ENCODE measurements around the gene BRCA2. TPM values are rescaled to one million over a fixed set of nuclear protein-coding genes. Genes with fewer than 3 reads are reported as not detected.
A peak's percentile ranks its signal among the peaks of the same experiment; 100 is the strongest.

BRCA2 gene
- total and polyA plus RNA-seq, 2 experiments from 2014 or later, result 28.6 to 38.7 TPM

DNA sequence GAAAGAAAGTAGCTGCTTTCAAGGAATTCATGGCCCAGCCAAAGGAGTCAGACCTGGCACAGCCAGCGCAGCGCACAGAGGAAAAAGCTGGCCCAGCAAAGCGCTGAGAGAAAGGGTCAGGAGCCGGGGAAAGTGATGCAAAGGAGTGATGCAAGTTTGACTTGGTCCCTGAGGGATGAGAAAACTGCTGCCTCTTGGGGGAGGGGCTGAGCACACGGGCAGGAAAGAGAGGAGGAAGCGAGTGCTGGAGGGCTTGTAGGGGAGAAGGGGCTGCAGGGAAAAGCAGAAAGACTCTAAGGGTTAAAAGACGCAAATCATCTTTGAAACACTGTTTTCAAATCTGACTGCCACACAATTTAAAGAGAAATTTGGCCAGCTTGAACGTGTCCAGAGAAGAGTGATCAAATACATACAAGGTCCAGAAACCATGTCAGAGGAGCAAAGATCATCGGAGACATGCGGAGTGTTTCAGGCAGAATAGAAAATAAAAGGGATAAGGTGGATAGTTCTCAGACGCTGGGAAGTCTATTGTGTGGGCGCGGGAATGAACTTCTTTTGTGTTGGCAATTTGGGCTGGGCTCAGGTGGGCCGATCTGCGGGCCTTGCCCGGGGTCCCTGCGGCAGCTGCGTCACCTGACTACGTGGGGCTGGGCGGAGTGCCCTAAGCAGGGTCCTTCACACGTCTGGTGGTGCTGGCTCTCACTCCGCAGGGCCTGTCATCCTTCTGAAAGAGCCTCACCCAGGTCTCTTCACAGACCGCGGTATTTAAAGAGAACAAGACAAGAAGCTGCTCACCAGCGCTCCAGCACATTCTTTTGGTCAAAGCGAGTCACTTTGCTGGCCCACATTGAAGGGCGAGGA lies 94.5 kb downstream of the BRCA2 start (continued):
- peak; percentile 70 for TF ChIP-seq CREB1 (CRISPR knock-in tag; IDR thresholded peaks at IDR 0.05; ENCODE audit: low read depth)
- TF ChIP-seq ZNF114 (CRISPR knock-in tag; IDR thresholded peaks at IDR 0.05), result no peak
- TF ChIP-seq, protein P1, sequence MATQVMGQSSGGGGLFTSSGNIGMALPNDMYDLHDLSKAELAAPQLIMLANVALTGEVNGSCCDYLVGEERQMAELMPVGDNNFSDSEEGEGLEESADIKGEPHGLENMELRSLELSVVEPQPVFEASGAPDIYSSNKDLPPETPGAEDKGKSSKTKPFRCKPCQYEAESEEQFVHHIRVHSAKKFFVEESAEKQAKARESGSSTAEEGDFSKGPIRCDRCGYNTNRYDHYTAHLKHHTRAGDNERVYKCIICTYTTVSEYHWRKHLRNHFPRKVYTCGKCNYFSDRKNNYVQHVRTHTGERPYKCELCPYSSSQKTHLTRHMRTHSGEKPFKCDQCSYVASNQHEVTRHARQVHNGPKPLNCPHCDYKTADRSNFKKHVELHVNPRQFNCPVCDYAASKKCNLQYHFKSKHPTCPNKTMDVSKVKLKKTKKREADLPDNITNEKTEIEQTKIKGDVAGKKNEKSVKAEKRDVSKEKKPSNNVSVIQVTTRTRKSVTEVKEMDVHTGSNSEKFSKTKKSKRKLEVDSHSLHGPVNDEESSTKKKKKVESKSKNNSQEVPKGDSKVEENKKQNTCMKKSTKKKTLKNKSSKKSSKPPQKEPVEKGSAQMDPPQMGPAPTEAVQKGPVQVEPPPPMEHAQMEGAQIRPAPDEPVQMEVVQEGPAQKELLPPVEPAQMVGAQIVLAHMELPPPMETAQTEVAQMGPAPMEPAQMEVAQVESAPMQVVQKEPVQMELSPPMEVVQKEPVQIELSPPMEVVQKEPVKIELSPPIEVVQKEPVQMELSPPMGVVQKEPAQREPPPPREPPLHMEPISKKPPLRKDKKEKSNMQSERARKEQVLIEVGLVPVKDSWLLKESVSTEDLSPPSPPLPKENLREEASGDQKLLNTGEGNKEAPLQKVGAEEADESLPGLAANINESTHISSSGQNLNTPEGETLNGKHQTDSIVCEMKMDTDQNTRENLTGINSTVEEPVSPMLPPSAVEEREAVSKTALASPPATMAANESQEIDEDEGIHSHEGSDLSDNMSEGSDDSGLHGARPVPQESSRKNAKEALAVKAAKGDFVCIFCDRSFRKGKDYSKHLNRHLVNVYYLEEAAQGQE (IDR thresholded peaks at IDR 0.05; ENCODE audit: unreplicated experiment), result no peak

DNA sequence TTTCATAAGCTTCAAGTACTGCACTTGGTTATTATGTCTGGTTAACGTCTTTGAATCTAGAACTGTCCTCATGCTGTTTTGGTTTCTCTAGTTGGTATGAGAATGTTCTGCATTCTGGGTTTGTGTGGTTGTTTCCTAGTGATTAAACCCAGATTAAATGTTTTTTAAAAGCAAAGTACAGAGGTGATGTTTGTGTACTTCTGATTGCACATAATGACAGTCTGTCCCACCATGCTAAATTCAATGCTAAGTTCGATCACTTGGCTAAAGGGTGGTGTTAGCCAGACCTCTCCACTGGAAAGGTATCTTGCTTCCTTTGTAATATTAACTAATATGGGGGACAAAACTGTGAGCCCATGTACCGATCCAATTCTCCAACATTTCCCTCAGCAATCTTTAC lies 98.0 kb downstream of the BRCA2 start:
- no peaks in the 10 kb centered on the region for H4K20me1 ChIP-seq (replicated peaks; ENCODE audit: insufficient read depth)
- H3K4me3 Mint-ChIP-seq, result no peak overlapping the region
- 0 out of 2 replicates have a peak, but pooled peaks cover 4% of the 10 kb centered on the region for H3K9me2 ChIP-seq (ENCODE audit: insufficient read depth)
- H2AFZ ChIP-seq, result no peak overlapping the region
- H3K79me2 ChIP-seq (replicated peaks; ENCODE audit: insufficient read depth), result no peaks in the 10 kb centered on the region
- ATAC-seq, result no peak
- H3K9me3 Mint-ChIP-seq, result peaks cover 11% of the 10 kb centered on the region
- no peak for DNase-seq (ENCODE audit: low spot score)
- H3K27me3 ChIP-seq (ENCODE audit: insufficient read depth), result peaks cover 5% of the 10 kb centered on the region; the same call in 1 of the 2 replicates
- no peaks in the 10 kb centered on the region for H3K36me3 ChIP-seq (ENCODE audit: insufficient read depth)
- H3K27ac ChIP-seq (ENCODE audit: low read depth), result no peak overlapping the region
- H3K27ac Mint-ChIP-seq, result no peak overlapping the region
- H3K4me3 ChIP-seq, result no peak overlapping the region
- peaks cover 17% of the 10 kb centered on the region for H3K4me1 ChIP-seq (ENCODE audit: insufficient read depth)
- peaks cover 11% of the 10 kb centered on the region for H3K27me3 Mint-ChIP-seq (ENCODE audit: insufficient read depth, low read depth, poor library complexity)
- H3F3A ChIP-seq (replicated peaks; ENCODE audit: low read depth), result no peaks in the 10 kb centered on the region
- peaks cover 22% of the 10 kb centered on the region for H3K4me1 Mint-ChIP-seq
- H3K4me2 ChIP-seq, result no peak overlapping the region
- H3K36me3 Mint-ChIP-seq (ENCODE audit: low read depth), result peaks cover 10% of the 10 kb centered on the region
- TF ChIP-seq POLR2AphosphoS5 (IDR thresholded peaks at IDR 0.05; ENCODE audit: low read depth) (no peak), NANOG (IDR thresholded peaks at IDR 0.05; ENCODE audit: borderline replicate concordance) (no peak), EZH2phosphoT487 (IDR thresholded peaks at IDR 0.05; ENCODE audit: unreplicated experiment) (no peak), JUNB (IDR thresholded peaks at IDR 0.05; ENCODE audit: unreplicated experiment) (no peak), ZNF331 (CRISPR knock-in tag; IDR thresholded peaks at IDR 0.05; ENCODE audit: low read depth) (no peak), STAT1 (IDR thresholded peaks at IDR 0.05; ENCODE audit: unreplicated experiment) (no peak), ZNF114 (CRISPR knock-in tag; IDR thresholded peaks at IDR 0.05) (no peak), CREB1 (CRISPR knock-in tag; IDR thresholded peaks at IDR 0.05; ENCODE audit: low read depth) (no peak), EZH2 (IDR thresholded peaks at IDR 0.05; ENCODE audit: low read depth, unreplicated experiment) (no peak)
- TF ChIP-seq, protein P2, sequence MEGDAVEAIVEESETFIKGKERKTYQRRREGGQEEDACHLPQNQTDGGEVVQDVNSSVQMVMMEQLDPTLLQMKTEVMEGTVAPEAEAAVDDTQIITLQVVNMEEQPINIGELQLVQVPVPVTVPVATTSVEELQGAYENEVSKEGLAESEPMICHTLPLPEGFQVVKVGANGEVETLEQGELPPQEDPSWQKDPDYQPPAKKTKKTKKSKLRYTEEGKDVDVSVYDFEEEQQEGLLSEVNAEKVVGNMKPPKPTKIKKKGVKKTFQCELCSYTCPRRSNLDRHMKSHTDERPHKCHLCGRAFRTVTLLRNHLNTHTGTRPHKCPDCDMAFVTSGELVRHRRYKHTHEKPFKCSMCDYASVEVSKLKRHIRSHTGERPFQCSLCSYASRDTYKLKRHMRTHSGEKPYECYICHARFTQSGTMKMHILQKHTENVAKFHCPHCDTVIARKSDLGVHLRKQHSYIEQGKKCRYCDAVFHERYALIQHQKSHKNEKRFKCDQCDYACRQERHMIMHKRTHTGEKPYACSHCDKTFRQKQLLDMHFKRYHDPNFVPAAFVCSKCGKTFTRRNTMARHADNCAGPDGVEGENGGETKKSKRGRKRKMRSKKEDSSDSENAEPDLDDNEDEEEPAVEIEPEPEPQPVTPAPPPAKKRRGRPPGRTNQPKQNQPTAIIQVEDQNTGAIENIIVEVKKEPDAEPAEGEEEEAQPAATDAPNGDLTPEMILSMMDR (conservative IDR thresholded peaks at IDR 0.05; ENCODE audit: low read depth in 2 of 2), result no peak
- TF ChIP-seq, protein P3, sequence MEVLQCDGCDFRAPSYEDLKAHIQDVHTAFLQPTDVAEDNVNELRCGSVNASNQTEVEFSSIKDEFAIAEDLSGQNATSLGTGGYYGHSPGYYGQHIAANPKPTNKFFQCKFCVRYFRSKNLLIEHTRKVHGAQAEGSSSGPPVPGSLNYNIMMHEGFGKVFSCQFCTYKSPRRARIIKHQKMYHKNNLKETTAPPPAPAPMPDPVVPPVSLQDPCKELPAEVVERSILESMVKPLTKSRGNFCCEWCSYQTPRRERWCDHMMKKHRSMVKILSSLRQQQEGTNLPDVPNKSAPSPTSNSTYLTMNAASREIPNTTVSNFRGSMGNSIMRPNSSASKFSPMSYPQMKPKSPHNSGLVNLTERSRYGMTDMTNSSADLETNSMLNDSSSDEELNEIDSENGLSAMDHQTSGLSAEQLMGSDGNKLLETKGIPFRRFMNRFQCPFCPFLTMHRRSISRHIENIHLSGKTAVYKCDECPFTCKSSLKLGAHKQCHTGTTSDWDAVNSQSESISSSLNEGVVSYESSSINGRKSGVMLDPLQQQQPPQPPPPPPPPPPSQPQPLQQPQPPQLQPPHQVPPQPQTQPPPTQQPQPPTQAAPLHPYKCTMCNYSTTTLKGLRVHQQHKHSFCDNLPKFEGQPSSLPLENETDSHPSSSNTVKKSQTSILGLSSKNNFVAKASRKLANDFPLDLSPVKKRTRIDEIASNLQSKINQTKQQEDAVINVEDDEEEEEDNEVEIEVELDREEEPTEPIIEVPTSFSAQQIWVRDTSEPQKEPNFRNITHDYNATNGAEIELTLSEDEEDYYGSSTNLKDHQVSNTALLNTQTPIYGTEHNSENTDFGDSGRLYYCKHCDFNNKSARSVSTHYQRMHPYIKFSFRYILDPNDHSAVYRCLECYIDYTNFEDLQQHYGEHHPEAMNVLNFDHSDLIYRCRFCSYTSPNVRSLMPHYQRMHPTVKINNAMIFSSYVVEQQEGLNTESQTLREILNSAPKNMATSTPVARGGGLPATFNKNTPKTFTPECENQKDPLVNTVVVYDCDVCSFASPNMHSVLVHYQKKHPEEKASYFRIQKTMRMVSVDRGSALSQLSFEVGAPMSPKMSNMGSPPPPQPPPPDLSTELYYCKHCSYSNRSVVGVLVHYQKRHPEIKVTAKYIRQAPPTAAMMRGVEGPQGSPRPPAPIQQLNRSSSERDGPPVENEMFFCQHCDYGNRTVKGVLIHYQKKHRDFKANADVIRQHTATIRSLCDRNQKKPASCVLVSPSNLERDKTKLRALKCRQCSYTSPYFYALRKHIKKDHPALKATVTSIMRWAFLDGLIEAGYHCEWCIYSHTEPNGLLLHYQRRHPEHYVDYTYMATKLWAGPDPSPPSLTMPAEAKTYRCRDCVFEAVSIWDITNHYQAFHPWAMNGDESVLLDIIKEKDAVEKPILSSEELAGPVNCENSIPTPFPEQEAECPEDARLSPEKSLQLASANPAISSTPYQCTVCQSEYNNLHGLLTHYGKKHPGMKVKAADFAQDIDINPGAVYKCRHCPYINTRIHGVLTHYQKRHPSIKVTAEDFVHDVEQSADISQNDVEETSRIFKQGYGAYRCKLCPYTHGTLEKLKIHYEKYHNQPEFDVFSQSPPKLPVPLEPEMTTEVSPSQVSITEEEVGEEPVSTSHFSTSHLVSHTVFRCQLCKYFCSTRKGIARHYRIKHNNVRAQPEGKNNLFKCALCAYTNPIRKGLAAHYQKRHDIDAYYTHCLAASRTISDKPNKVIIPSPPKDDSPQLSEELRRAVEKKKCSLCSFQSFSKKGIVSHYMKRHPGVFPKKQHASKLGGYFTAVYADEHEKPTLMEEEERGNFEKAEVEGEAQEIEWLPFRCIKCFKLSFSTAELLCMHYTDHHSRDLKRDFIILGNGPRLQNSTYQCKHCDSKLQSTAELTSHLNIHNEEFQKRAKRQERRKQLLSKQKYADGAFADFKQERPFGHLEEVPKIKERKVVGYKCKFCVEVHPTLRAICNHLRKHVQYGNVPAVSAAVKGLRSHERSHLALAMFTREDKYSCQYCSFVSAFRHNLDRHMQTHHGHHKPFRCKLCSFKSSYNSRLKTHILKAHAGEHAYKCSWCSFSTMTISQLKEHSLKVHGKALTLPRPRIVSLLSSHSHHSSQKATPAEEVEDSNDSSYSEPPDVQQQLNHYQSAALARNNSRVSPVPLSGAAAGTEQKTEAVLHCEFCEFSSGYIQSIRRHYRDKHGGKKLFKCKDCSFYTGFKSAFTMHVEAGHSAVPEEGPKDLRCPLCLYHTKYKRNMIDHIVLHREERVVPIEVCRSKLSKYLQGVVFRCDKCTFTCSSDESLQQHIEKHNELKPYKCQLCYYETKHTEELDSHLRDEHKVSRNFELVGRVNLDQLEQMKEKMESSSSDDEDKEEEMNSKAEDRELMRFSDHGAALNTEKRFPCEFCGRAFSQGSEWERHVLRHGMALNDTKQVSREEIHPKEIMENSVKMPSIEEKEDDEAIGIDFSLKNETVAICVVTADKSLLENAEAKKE (CRISPR knock-in tag; IDR thresholded peaks at IDR 0.05), result no peak
